CD4-positive, alpha-beta T cell treated with Interleukin-1 beta for 1 hour (primary cell): Measurements from ENCODE around the gene ZNF469.

Experiments used
- DNase-seq, 2 donors: peaks; one replicate each; pipeline ENCODE4 v3.0.0-alpha.2; 2020 to 2022

Gene ZNF469

GRCh38 chr16:88411951-88412576, 29.3 kb downstream of the ZNF469 start:
- DNase-seq = no peak

- no peak for DNase-seq
These were observed 30.0 kb downstream of the ZNF469 start for GRCh38 chr16:88412766-88413165.

GRCh38 chr16:88413231-88413630, 30.5 kb downstream of the ZNF469 start:
- DNase-seq = no peak

DNA sequence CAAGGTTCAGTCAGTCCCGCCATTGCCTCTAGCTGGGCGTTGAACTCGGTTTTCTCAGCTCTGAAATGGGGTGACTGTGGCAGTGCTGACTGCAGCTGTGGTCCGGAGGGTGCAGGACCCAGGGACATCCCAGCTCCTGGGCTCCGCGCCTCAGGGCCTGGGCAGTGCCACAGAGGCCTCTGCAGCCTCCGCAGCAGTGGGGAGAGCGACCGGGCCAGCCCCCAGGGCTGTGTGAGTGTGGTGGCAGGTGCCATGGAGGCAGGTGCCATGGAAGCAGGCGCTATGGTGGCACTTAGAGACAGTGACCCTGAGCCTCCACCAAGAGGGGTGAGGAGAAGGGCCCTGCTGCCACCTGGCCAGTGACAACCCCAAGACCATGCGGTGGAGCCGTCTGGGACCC, 30.9 kb downstream of the ZNF469 start:
- DNase-seq = no peak

- no peak for DNase-seq
These were observed 32.0 kb downstream of the ZNF469 start for GRCh38 chr16:88414521-88415380.

DNA sequence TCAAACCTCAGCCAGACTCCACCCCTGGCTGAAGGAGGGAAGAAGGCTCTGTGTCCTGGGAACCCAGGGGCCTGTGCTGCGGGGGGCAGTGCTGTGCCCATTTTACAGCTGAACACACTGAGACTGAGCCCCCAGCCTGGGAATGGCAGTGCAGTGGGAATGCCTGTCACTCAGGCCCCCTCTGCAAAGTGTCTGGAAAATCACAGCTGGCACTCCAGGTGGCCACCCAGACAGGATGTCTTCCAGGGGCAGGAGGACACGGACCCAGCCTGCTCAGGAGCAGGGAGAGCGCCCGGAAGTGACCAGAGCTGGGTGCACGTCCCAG, 32.6 kb downstream of the ZNF469 start:
- DNase-seq = no peak

DNA sequence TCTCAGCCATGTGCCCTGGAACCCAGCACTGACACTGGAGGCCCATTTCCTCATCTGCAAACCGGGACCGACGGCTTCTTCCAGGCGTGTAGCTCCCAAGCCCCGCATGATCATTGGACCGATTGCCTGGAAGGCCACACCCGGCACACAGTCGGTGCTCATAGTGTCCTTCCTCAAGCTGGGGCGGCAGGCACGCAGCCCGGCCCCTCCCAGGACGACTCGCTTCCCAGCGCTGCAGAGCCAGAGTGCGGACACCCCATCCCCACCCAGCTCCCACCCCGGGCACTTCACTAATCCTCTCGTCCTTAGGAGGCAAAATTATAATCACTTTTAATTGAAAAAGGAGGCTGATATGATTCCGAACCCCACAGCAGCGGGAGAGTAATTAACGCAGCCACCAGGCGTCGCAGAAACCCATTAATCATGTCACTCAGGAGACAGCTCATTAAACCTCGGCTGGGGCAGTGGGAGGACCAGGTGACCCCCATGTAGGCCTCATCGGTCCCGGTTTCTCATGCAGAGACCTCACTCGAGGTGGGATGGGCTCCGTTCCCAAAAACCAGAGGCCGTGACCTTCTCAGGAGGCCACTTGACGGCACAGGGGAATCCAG, 33.1 kb downstream of the ZNF469 start:
- DNase-seq = no peak

- no peak for DNase-seq
These were observed 33.9 kb downstream of the ZNF469 start for GRCh38 chr16:88416686-88417085.

DNA sequence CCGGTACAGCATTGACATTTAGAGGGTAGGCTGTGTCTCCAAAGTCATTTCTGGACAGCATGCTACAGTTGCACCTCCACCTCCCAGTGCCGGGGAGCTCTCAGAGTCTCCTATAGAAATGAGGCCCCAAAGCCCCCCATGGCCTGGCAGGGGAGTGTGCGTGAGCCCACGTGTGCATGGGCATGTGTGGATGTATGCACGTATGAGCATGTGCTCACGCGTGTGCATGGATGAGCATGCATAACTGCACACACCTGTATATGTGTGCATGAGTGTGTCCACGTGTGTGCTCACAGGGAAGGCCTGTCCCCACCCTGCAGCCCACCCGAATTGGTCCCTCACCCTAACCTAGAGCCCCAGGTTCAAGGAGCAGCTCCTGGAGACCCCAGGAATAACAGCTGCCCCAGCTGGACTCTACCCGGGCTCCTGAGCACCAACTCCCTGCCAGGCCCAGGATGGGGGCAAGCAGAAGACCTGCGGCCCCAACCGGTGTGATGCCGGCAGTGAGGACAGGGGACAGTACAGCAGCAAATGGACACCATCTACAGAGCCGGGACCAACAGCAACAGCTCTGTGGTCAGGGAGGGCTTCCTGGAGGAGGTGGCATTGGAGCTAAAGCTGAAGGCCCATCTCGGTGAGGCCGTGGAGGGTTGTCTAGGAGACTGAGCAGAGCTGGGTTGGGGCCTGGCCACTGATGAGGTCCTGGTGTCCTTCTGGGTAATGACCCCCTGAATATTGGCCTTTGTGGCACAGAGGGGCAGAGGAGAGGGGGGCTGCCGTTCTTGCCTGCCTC, 35.1 kb downstream of the ZNF469 start:
- no peak for DNase-seq

DNA sequence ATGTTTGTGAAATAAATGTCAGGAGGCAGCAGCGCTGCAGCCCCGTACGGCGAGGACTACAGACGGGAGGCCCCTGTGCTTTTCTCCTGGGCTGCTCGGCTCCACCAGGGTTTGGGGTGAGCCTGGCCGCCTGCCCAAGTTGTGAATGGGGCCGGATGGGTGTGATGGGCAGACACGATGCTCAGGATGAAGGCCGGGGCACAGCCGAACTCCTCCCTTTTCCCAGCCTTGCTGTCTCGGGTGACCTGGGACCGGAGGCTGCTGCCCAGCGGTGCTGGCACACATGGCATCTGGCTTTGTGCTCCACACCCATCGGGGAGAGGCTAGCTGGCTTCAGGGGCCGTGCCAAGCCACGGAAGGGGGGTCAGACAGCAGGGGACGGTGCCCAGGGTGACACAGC, 36.1 kb downstream of the ZNF469 start:
- no peak for DNase-seq

DNA sequence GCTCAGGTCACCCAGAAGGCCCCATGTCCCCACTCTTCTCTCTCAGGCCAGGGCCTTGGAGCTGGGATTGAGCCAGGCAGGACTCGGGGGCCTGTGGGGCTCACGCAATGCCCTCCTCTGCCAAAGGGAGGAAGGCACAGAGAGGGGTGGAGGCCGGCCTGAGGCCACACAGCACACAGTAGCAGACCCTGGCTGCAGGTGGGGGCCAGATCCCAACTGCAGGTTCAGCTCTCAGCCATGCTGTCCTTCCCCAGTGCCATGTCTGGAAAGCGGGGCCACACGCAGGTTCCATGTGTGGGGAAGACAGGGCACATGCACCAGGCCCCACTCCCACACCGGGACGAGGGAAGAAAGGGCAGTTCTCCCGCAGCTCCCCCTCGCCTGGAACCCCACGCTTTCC, 37.0 kb downstream of the ZNF469 start:
- DNase-seq = no peak

DNA sequence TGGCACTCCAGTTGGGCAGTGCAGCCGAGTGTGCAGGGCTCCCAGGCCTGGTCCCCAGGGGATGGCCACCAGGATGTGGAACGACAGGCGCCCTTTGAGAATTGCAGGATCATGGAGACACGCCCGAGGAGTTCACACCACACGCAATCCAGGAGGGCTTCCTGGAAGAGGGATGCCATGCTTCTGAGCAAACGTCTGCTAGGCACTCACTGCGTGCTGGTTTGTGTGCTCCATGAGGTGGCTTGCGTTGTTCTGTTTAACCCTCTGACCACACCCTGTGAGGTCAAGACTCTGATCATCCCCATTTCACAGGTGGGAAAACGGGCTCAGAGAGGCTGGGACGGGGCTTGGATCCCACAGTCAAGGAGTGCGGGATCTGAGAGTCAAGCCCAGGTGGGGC, 37.7 kb downstream of the ZNF469 start:
- DNase-seq = no peak

DNA sequence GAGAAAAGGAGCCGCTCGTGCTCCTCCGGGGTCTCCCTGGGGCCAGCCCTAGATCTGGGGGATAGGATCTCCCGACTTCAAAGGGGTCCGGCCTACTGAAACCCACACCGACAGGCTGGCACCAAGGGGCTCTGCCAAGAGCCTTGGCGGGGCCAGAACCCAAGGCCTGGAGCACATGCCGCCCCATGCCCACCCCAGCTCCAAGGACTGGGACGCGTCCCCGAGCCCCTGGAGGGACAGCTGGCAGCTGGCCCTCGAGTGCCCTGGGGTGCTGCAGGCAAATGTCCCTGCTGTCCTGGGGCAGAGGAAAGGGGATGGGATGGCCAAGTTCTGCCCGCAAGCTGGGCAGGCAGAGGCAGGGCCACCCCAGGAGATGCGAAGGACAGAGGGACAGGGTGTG, 38.5 kb downstream of the ZNF469 start:
- no peak for DNase-seq

DNA sequence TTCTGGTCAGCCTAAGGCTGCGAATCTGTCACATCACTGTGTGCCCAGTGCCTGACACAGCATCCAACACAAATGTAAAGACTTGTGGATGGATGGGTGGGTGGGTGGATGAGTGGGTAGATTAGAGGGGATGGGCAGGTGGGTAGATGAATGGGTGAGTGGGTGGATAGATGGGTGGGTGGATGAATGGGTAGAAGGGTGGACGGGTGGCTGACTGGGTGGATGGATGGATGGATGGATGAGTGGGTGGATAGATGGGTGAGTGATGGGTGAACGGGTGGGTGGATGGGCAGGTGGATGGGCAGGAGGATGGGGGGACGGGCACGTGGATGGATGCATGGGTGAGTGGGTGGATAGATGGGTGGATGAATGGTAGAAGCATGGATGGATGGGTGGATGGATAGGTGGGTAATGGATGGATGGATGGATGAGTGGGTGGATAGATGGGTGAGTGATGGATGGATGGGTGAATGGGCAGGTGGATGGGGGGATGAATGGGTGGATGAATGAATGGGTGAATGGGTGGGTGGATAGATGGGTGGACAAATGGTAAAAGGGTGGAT, 39.2 kb downstream of the ZNF469 start:
- no peak for DNase-seq

GRCh38 chr16:88422733-88423447, 40.1 kb downstream of the ZNF469 start:
- no peak for DNase-seq

- DNase-seq = no peak
These were observed 40.7 kb downstream of the ZNF469 start for GRCh38 chr16:88423448-88423850.

- no peak for DNase-seq
These were observed 42.0 kb downstream of the ZNF469 start for GRCh38 chr16:88424587-88425235.

GRCh38 chr16:88426018-88426417, 43.3 kb downstream of the ZNF469 start:
- no peak for DNase-seq

- no peak for DNase-seq
These were observed 44.6 kb downstream of the ZNF469 start for GRCh38 chr16:88427376-88427775.

- DNase-seq = no peak
These were observed 45.4 kb downstream of the ZNF469 start for GRCh38 chr16:88428156-88428555.

DNA sequence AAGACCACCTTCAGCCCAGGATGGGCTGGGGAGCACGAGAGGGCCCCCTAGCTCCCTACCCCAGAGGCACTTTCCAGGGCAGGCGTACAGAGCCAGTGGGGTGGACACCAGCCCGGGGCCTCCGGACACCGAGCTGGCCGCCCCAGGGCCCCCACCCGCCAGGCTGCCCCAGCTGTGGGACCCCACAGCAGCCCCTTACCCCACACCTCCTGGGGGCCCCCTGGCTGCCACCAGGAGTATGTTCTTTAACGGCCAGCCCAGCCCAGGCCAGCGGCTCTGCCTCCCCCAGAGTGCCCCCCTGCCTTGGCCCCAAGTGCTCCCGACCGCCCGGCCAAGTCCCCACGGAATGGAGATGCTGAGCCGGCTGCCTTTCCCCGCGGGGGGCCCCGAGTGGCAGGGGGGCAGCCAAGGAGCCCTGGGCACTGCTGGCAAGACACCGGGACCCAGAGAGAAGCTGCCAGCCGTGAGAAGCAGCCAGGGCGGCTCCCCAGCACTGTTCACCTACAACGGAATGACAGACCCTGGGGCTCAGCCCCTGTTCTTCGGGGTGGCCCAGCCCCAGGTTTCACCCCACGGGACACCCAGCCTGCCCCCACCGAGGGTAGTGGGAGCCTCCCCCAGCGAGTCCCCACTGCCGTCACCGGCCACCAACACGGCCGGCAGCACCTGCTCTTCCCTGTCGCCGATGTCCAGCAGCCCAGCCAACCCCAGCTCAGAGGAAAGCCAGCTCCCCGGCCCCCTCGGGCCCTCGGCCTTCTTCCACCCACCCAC, 46.0 kb downstream of the ZNF469 start:
- no peak for DNase-seq
